BE2C (cell line): ENCODE data around the gene CETP.
"Not testable (repeated sequence)": the region's sequence is repeated elsewhere in the genome, so short reads cannot be mapped to it uniquely, and the experiment has no call there.

Source experiments
- DNase-seq: peaks from one replicate; pipeline ENCODE4 v3.0.0-alpha.2; 2020
- H3K27me3 ChIP-seq: fragments of 250-450 bp; sonication (Bioruptor Pico); 2 replicates; pipeline ENCODE4 v1.5.1; 2020; ENCODE audit warnings: mild to moderate bottlenecking
- H3K36me3 ChIP-seq: fragments of 250-450 bp; sonication (Bioruptor Pico); 2 replicates; pipeline ENCODE4 v1.5.1; 2020; ENCODE audit warnings: mild to moderate bottlenecking
- H3K4me1 ChIP-seq: fragments of 250-450 bp; sonication (Bioruptor Pico); 2 replicates; pipeline ENCODE4 v1.5.1; 2020
- H3K4me3 ChIP-seq: 2 replicates; pipeline ENCODE4 v1.5.1; 2011; ENCODE audit warnings: low read depth, low read length
- H3K9me3 ChIP-seq: fragments of 250-450 bp; sonication (Bioruptor Pico); 2 replicates; pipeline ENCODE4 v1.5.1; 2020
- TF ChIP-seq, protein P1 (sequence below): IDR thresholded peaks from 2 replicates; pipeline ENCODE4 v1.5.1; 2012; ENCODE audit warnings: mild to moderate bottlenecking, low read depth, low read length

CETP gene

DNA sequence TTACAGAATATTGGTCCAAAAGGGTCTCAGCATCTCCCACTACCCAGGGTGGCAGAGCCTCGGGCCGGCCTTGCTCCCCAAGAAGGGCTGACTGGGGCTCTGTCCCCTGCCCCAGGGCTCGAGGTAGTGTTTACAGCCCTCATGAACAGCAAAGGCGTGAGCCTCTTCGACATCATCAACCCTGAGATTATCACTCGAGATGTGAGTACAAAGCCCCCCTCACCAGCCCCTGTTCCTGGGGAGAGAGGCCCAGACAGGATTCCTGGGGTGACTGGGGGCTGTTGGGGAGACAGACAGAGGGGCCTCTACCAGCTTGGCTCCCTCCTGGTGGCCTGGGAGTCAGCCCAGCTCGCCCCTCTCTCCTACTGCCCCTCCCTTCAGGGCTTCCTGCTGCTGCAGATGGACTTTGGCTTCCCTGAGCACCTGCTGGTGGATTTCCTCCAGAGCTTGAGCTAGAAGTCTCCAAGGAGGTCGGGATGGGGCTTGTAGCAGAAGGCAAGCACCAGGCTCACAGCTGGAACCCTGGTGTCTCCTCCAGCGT, 21.5 kb downstream of the CETP start:
- H3K4me3 ChIP-seq: no peak overlapping the region
- DNase-seq: no peak
- H3K27me3 ChIP-seq: no peaks in the 10 kb centered on the region

DNA sequence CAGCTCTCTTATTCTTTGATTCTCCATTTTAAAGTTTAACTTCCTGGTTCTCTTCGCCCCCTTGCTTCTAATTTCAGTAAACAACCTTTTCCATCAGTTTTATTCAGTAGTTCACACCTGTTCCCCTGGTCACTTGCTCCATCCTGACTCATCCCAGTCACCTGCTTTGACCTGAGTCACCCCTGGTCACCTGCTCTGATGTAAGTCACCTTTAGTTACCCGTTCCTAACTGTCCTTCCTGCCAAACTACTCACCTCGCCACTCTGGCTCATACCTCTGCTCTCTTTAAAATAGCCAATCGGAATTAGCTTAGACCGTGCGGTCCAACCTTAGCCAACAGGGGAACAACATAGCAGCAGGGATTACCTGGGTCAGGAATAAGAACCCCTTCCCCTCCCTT, 22.9 kb downstream of the CETP start:
- Histone ChIP-seq H3K9me3 (no peaks in the 10 kb centered on the region), H3K4me1 (peaks cover 5% of the 10 kb centered on the region), H3K27me3 (no peaks in the 10 kb centered on the region), H3K4me3 (no peak overlapping the region), H3K36me3 (no peaks in the 10 kb centered on the region)
- no peak for DNase-seq
- TF ChIP-seq, protein P1, sequence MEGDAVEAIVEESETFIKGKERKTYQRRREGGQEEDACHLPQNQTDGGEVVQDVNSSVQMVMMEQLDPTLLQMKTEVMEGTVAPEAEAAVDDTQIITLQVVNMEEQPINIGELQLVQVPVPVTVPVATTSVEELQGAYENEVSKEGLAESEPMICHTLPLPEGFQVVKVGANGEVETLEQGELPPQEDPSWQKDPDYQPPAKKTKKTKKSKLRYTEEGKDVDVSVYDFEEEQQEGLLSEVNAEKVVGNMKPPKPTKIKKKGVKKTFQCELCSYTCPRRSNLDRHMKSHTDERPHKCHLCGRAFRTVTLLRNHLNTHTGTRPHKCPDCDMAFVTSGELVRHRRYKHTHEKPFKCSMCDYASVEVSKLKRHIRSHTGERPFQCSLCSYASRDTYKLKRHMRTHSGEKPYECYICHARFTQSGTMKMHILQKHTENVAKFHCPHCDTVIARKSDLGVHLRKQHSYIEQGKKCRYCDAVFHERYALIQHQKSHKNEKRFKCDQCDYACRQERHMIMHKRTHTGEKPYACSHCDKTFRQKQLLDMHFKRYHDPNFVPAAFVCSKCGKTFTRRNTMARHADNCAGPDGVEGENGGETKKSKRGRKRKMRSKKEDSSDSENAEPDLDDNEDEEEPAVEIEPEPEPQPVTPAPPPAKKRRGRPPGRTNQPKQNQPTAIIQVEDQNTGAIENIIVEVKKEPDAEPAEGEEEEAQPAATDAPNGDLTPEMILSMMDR: no peak

More for the DNA sequence above, 21.5 kb downstream of the CETP start:
- peaks cover 5% of the 10 kb centered on the region for H3K4me1 ChIP-seq
- H3K36me3 ChIP-seq: no peaks in the 10 kb centered on the region
- H3K9me3 ChIP-seq: no peaks in the 10 kb centered on the region
- TF ChIP-seq, protein P1: no peak

DNA sequence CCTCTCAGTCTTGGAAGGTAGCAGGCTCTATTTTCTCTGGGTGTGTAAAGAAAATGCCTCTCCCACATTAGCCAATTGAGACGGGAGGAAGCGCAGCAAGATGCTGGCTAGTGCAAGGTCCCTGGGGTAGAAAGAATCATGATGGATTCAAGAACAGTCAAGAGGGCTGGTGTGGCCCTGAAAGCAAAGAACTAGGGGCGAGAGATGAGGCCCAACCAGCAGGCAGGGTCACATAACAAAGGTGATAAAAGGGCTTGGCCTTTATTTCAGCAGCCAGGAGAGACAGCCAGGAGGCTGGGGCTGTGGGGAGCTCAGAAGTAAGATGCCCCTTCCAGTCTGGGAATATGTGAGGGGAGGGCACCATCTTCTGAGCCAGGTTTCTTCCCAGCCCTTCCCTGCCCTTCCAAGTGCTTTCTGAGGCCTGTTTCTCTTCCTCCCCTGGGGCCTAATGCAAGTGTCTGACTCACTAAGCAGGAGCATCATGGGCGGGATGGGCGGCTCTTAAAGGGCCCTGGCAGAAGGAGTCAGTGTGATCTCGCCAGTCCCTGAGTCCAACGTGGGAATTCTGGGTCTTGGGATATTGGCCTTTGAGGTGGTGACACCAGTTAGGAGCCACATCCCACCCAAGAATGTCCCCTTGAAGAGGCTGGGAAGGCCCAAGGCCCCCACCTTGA, 23.7 kb downstream of the CETP start:
- Histone ChIP-seq H3K4me3 (no peak overlapping the region), H3K4me1 (peaks cover 5% of the 10 kb centered on the region)
- TF ChIP-seq, protein P1: no peak

DNA sequence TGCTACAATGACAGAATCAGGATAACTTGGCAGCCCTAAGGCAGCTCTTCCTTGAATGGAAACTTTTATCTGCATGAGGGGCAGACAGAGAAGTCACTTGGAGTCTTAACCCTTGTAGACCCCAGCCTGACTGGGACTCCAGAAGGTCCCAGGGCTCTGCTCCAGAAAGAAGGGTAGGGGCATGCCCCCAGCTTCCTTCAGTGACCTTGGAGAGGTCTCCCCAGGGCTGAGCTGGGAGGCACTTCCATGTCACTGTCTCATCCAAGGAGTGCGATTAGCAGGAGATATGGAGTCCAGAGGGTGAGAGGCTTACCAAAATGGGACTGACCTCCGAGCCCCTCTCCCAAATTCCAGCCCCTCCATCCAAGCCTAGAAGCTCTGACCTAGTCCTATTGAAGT, 24.2 kb downstream of the CETP start:
- Histone ChIP-seq H3K27me3 (no peaks in the 10 kb centered on the region), H3K36me3 (no peaks in the 10 kb centered on the region), H3K4me3 (no peak overlapping the region), H3K9me3 (no peaks in the 10 kb centered on the region), H3K4me1 (peaks cover 5% of the 10 kb centered on the region)
- no peak for DNase-seq
- TF ChIP-seq, protein P1: no peak

More for the DNA sequence above, 23.7 kb downstream of the CETP start:
- no peaks in the 10 kb centered on the region for H3K9me3 ChIP-seq
- peak; percentile 64 for DNase-seq
- H3K36me3 ChIP-seq: no peaks in the 10 kb centered on the region
- no peaks in the 10 kb centered on the region for H3K27me3 ChIP-seq

DNA sequence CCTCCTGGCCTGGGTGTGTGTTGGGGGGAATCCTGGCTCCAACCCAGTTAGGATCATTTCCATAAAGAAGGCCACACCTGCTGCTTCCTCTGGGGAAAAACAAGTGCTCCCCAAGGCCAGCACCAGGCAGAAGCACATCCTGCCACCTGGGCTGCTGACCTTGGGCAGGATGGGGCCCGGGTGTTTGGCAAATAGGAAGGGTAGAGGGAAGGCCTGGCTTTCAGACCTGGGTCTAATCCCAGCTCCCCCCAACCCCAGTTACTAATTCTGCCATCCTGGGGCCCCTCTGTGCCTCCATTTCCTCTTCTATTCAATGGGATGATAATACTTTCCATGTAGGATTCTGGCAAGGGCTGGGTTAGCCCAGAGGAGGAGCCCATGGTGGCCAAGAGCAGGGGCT, 24.6 kb downstream of the CETP start:
- H3K27me3 ChIP-seq: no peaks in the 10 kb centered on the region
- DNase-seq: no peak
- H3K4me1 ChIP-seq: peaks cover 5% of the 10 kb centered on the region
- no peaks in the 10 kb centered on the region for H3K36me3 ChIP-seq
- no peaks in the 10 kb centered on the region for H3K9me3 ChIP-seq
- TF ChIP-seq, protein P1: no peak
- H3K4me3 ChIP-seq: no peak overlapping the region

DNA sequence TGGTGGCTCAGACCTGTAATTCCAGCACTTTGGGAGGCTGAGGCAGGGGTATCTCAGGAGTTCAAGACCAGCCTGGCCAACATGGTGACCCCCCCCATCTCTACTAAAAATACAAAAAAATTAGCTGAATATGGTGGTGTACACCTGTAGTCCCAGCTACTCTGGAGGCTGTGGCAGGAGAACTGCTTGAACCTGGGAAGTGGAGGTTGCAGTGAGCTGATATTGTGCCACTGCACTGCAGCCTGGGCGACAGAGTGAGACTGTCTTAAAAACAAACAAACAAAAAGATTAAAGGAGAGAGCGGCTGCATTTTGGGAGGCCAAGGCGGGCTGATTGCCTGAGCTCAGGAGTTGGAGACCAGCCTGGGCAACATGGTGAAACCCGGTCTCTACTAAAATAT, 25.2 kb downstream of the CETP start:
- not testable (repeated sequence) for H3K27me3 ChIP-seq, H3K4me1 ChIP-seq, H3K4me3 ChIP-seq

More for the DNA sequence above, 25.2 kb downstream of the CETP start:
- H3K9me3 ChIP-seq, DNase-seq, H3K36me3 ChIP-seq: not testable (repeated sequence)
